Midbrain (tissue), 1 donor: ENCODE measurements around the gene ABTB2.

Source experiments
- DNase-seq: peaks from one replicate; lab custom pipeline; 2025; lab: John Stamatoyannopoulos, UW

Gene ABTB2

DNA sequence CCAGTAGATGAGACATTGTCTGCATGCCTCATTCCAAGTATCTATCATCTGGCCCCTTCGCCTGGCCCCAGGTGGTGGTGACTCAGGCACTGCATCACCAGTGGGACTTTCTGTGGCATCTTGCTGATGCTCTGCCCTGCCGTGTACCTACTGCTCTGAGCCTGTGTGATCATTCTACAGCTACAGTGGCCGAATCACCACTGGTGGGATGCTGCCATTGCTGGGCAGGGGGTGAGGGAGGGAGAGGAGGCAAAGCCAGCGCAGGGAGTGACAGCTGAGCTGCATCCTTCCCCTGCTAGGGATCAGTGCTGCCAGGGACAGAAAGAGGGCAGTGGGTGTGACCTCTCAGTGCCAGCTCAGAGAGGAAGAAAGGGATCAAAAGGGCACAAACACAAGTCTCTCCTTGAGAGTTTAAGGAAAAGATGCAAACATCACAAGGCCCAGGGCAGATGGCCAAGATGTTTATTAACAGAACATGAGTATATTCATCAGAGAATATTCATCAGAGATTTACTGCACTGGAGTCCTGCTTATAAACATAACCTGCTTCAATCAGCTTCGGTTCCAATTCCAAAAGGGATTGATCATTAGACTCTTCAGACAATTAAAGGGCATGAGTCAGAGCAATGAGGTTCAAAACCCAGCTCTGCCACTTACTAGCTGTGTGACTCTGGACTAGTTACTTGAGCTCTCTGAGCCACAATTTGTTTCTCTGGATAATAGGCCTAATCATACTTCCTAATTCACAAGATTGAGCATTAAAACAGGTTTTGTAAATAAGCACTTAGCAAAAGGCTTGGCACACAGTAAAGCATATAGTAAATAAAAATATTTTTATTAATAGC lies 142.6 kb downstream of the ABTB2 start:
- DNase-seq: no peak

GRCh38 chr11:34213366-34213765 lies 144.4 kb downstream of the ABTB2 start:
- DNase-seq: no peak

DNA sequence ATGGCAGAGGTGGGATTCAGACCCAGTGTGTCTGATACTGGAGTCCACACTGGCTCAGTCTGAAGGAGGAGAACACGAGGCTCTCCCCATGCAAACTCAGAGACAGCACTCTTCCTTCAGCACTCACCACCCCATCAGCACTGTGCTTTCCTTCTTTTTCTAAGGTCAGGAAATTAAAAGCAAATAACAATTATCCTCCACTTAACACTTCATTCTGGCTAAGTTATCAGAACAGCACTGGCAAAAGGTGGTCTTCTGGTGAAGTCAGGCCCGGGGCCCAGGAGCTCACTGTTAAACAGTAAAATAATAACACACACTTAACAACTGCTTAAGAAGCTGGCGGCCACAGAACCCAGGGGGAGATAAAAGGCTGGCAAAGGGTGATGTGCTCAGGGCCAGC lies 145.2 kb downstream of the ABTB2 start:
- no peak for DNase-seq

DNA sequence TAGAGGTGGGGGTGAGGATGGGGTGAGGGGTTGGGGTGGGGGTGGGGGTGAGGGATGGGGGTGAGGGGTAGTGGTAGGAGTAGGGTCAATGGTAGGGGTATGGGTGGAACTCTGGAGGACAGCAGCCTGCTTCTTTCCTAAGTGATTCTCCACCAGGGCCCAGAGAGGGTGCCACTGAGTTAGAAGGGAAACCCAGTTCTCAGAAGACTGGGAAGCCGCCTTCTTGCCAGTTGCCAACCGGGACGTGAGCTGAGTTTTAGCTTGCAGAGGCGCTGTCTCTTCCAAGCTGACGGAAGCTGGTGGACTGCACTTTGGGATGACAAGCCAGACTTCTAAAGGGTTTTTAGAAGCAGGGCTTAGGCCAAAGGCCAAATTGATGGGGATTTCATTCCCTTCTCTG lies 148.0 kb downstream of the ABTB2 start:
- peak; percentile 28 for DNase-seq

DNA sequence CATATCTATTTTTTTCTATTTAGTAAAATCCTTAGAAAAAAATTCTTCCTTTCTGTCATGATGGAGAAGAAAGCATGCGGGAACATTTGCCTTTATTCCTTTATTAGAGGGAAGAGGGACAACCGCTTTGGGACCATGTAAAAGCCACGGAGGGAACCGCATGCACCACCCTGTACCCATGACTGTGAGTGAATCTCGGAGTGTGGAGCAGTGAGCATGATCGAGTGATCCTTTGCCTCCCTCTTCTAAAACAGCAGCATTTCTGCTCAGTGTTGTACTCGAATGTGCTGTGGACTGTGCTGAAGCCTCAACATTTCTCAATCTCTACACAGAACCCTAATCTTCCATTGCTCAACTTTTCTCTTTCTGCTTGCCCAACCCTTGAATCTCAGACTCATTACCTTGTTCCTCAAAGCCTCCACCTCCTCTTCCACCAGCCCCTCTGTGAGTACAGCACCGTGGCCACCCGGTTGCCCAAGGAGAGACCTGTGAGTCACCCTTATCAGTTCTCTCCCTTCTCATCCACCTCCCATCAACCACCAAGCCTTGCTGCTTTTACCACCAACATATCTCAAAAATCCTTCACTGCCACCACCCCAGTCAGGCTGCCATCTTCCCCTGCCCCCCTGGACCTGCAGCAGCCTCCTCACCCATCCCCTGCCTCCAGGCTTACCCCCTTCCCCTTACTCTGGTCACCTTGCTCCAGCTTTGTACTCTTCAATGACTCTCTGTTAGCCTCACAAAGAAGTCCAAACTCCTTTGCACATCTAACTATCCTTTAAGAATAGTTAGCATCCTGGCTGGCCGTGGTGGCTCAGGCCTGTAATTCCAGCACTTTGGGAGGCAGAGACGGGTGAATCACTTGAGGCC lies 149.3 kb downstream of the ABTB2 start:
- no peak for DNase-seq

GRCh38 chr11:34207487-34208180 lies 150.2 kb downstream of the ABTB2 start:
- DNase-seq: no peak

GRCh38 chr11:34206407-34207300 lies 151.2 kb downstream of the ABTB2 start:
- DNase-seq: no peak

DNA sequence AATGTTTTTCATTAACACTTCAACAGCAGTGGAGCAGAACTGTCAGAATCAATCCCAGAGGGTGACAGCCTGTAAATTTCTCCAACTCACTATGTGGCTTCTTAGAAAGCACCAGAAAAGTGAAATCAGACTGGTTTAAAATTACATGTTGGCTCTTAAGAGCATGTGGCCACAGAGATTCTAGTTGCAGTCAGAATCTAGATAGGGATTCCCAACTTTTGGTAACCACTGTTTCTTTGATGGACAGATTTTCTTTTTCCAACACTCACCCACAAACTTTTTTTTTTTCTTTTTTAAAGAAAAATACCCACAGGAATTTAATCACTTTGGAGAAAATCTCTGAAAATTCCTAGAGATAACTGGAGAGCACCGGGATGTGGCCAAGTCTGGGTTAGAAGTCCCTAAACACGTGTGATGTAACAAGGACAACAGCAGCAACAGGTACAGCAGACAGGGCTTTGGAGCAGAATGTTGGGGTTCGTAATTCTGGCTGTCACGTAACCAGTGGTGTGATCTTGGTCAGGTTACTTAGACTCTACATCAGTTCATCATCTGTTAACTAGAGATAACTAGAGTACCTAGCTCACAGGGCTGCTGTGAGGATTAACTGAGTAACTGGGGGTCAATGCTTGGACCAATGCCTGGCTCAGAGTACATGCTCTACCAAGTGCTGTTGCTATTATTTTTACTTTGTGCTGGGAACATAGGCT lies 152.3 kb downstream of the ABTB2 start:
- no peak for DNase-seq

DNA sequence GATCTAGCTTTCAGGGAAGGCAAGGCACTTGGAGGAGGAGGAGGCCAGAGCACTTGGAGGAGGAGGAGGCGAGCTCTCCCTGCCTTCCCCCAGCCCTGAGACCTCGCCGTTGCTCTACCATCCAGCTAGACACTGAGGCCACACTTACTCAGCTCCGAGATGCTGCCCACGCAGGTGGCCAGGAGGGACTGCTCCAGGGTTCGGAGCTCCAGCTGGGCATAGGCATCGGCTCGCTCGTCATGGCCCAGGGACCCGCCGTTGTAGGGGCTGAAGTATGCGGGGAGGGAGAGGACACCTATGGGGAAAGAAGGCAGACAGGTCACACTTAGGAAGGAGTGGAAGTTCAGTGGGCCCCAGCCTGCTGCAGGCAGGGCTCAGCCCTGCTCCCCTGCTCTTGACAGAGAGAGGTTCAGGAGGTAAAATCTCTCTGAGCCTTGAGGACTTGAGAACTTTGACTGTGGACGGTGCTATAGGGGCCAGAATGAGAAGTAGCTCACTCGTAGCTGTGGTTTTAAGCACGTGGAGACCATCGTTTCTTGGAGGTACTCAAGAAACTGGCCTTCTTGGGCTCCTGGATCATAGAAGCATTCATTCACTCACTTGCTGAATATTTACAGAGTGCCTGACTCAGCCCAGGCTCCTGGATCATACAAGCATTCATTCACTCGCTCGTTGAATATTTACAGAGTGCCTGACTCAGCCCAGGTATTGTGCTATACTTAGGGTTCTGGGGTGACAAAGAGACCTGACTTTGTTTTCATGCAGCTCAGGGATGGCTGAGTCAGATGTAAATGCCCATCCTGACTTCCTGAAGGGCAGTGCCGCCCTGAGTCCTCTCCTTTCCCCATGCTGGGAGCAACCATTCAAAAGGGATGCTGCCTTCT lies 153.2 kb downstream of the ABTB2 start:
- DNase-seq: no peak

- DNase-seq: no peak
Measured at GRCh38 chr11:34203377-34203871, 154.4 kb downstream of the ABTB2 start.

DNA sequence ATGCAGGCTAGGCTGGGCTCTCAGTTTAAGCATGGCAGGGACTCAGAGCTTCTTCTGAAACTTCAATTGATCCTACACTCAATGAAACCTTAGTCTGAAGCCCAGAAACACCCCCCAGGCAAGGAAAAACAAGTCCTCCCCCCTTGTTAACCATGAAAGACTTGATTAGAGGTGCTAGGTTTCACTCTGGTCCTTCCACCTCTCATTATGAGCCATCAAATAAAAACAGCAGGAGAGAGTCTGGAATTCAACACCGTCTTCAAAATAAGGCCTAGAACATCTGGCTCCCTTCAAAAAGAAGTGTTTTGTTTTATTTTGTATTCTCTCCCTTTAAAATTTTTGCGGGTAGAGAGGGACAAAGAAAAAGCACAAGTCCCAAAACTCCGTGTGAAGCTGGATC lies 156.7 kb downstream of the ABTB2 start:
- DNase-seq: no peak

GRCh38 chr11:34199525-34199924 lies 158.3 kb downstream of the ABTB2 start:
- DNase-seq: no peak

DNA sequence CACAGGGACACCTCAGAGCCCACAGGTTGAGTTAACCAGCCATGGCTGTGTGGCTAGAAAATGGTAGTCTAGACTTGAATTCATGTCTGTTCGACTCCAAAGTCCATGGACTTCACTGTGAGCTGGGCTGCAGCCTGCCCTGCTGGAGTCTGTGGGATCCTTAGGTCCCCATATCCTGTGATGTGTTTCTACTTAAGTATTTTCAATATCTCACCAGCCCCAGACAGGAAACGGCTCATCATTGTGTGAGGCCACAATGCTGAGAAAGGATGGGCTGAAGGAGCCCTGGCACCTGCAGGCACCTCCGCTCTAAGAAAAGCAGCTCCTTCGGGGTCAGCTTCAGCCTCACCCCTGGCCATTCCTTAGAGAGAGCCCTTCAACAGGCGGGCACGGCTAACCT lies 159.3 kb downstream of the ABTB2 start:
- no peak for DNase-seq

- no peak for DNase-seq
Measured at GRCh38 chr11:34197256-34197655, 160.6 kb downstream of the ABTB2 start.

DNA sequence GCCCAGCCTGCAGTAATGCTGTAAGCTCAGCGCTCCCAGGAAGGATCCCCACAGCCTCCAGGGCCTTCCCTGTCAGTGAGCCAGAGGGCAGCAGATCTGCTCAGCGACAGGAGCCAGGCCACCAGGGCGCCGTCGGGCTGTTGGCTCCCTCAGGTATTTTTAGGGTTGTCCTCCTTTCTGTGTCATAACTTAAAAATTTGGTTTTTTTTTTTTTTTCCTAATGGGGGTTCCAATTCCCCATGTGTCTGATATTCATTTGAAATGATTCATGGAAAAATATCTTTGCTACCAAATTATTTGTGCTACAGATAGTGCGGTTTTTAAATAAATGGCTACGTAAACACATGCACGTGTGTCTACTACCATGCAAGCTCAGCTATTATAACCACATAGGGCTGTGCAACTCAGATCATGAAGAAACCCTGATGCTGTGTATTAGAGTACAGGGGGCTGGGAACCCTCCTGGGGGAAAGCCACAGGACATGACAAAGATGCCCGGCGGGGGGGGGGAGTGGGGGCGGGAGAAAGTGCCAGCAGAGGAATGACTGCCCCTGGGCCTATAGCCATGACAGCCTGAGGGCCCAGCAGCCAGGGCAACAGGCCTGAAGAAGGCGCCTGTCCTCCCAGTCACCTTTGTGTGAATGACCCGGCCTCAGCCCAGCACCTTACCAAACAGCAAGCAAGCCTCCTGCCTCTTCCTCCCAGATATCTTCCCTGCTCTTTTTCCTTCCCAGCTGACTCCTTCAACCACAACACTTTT lies 163.1 kb downstream of the ABTB2 start:
- DNase-seq: no peak

DNA sequence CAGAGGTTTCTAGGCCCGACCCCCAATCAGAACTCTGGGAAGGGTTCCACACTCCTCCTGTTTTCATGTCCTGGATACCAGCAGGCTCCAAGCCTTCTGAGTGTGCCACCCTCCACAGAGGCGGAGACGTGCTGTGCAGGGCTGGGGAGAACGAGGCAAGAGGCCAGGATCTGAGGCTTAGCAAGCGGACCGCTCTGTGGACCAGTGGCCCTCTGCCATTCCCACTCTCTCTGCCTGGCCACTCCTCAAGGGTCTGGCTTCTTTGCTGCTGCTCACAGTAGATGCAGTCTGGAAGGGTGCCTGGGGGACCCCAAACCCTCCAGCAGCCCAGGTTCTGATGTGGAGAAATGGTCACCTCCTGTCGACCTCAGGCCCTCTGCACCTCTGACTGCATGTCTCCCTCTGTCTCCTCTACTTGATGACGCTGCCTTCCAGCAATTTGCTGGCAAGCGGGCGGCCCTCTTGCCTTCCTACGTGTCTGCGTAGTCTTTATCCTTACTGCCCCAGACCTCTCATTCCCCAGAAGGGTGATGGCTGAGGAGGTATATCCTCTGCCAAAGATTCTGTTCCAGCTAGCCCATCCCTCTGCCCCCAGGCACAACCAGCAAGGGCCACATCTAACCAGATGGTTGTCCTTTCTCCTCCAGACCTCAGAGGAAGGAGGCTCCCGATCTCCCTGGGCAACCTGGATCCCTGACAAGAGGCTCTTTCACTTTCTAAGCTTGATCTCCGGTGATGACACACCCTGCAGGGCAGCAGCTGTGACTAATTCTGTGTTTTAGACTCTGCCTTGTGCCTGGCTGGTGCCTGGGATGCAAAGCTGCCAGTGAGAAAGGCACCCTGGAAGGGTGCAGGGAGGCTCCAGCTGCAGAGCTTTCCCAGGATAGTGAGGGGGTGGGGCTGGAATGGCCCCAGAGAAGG lies 165.1 kb downstream of the ABTB2 start:
- peak; percentile 53 for DNase-seq

GRCh38 chr11:34191578-34191977 lies 166.2 kb downstream of the ABTB2 start:
- DNase-seq: no peak
